OCI-LY1 (cell line): ENCODE data around the gene DDI2.

Experiments used
- CTCF ChIP-seq: fragments of 200-600 bp; sonication (generic), shearing (Covaris generic); IDR thresholded peaks from 2 replicates; pipeline ENCODE4 v1.5.1; 2017; ENCODE audit warnings: mild to moderate bottlenecking, antibody characterized with exemption, low read length, moderate library complexity, mixed read lengths
- EZH2 ChIP-seq: fragments of 200-600 bp; sonication (generic), shearing (Covaris generic); IDR thresholded peaks from 2 replicates; pipeline ENCODE4 v1.8.0; 2017; ENCODE audit warnings: borderline replicate concordance, mixed run types, mild to moderate bottlenecking, antibody characterized with exemption, low read length, moderate library complexity, mixed read lengths

- no peak for TF ChIP-seq CTCF
- no peak for TF ChIP-seq EZH2
Measured at GRCh38 chr1:15583016-15583706, 34.1 kb upstream of the DDI2 start.
